ENCODE data around the gene ASPG.

ASPG gene

GRCh38 chr14:104107611-104108569 lies 22.4 kb downstream of the ASPG start:
- no peak for TF ChIP-seq CTCF (IDR thresholded peaks at IDR 0.05; ENCODE audit: control extremely low read depth, extremely low read depth, low read depth, missing control alignments)
- ChIA-PET POLR2A (no interaction called here), CTCF (interaction anchor here (1.7 kb wide), 1 partner anchor 30 kb away, joined by 8 read pairs; no protein-coding TSS in a partner anchor)
- no peak for DNase-seq (ENCODE audit: extremely low spot score)

GRCh38 chr14:104108570-104109541 lies 23.4 kb downstream of the ASPG start:
- CTCF ChIA-PET = interaction anchor here (1.2 to 1.7 kb wide), 2 partner anchors 15 to 31 kb away, joined by 3 to 8 read pairs; no protein-coding TSS in a partner anchor
- no peak for TF ChIP-seq CTCF (IDR thresholded peaks at IDR 0.05; ENCODE audit: control extremely low read depth, extremely low read depth, low read depth, missing control alignments)
- no peak for DNase-seq (ENCODE audit: extremely low spot score)
- POLR2A ChIA-PET = interaction anchor here (0.6 kb wide), 1 partner anchor 24 kb away, joined by 4 read pairs; no protein-coding TSS in a partner anchor

GRCh38 chr14:104109731-104110361 lies 24.3 kb downstream of the ASPG start:
- POLR2A ChIA-PET = no interaction called here

GRCh38 chr14:104110491-104111209 lies 25.1 kb downstream of the ASPG start:
- DNase-seq (ENCODE audit: extremely low spot score) = no peak
- TF ChIP-seq CTCF (IDR thresholded peaks at IDR 0.05; ENCODE audit: control extremely low read depth, extremely low read depth, low read depth, missing control alignments) = no peak
- ChIA-PET CTCF (no interaction called here), POLR2A (no interaction called here)

More at GRCh38 chr14:104109731-104110361, 24.3 kb downstream of the ASPG start:
- no peak for TF ChIP-seq CTCF (IDR thresholded peaks at IDR 0.05; ENCODE audit: control extremely low read depth, extremely low read depth, low read depth, missing control alignments)
- no peak for DNase-seq (ENCODE audit: extremely low spot score)
- CTCF ChIA-PET = interaction anchor here (1.2 to 1.7 kb wide), 2 partner anchors 16 to 32 kb away, joined by 3 to 8 read pairs; no protein-coding TSS in a partner anchor

GRCh38 chr14:104111301-104112112 lies 26.0 kb downstream of the ASPG start:
- ChIA-PET POLR2A (no interaction called here), CTCF (no interaction called here)
- DNase-seq (ENCODE audit: extremely low spot score) = no peak
- TF ChIP-seq CTCF (IDR thresholded peaks at IDR 0.05; ENCODE audit: control extremely low read depth, extremely low read depth, low read depth, missing control alignments) = no peak
